ENCODE results near the gene CSF2. TPM values are rescaled to one million over a fixed set of nuclear protein-coding genes. Genes with fewer than 3 reads are reported as not detected.

CSF2 gene
- total RNA-seq, 1 donor from 2014 or later, result not detected

DNA sequence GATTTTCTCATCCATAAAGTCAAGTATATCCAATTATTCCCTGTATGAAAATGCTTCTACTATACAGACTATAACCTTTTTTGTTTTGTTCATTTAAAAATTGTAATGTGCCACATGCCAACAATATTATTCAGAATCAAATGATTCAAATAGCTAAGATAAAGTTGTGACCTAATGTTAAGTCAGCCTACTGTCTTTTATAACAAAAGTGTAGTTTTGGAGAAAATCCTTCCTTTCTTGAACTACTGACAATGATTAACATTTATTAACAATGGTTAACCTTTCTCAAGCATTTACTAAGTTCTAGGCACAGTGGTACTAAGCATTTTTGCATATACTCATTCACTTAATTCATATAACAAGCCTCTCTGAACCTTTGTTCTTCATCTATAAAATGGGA, 25.0 kb downstream of the CSF2 start:
- no peak for DNase-seq
- Histone ChIP-seq H3K36me3 (no peaks in the 10 kb centered on the region), H3K4me3 (no peak overlapping the region), H3K27ac (replicated peaks) (no peak overlapping the region), H3K4me1 (peaks cover 24% of the 10 kb centered on the region), H3K27me3 (ENCODE audit: low read depth) (peaks cover 3% of the 10 kb centered on the region), H3K9me3 (replicated peaks) (no peaks in the 10 kb centered on the region)
- intact Hi-C loops (cut with micrococcal nuclease), result no loop called here
- TF ChIP-seq, protein P1, sequence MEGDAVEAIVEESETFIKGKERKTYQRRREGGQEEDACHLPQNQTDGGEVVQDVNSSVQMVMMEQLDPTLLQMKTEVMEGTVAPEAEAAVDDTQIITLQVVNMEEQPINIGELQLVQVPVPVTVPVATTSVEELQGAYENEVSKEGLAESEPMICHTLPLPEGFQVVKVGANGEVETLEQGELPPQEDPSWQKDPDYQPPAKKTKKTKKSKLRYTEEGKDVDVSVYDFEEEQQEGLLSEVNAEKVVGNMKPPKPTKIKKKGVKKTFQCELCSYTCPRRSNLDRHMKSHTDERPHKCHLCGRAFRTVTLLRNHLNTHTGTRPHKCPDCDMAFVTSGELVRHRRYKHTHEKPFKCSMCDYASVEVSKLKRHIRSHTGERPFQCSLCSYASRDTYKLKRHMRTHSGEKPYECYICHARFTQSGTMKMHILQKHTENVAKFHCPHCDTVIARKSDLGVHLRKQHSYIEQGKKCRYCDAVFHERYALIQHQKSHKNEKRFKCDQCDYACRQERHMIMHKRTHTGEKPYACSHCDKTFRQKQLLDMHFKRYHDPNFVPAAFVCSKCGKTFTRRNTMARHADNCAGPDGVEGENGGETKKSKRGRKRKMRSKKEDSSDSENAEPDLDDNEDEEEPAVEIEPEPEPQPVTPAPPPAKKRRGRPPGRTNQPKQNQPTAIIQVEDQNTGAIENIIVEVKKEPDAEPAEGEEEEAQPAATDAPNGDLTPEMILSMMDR (IDR thresholded peaks at IDR 0.05; ENCODE audit: borderline replicate concordance), result no peak

DNA sequence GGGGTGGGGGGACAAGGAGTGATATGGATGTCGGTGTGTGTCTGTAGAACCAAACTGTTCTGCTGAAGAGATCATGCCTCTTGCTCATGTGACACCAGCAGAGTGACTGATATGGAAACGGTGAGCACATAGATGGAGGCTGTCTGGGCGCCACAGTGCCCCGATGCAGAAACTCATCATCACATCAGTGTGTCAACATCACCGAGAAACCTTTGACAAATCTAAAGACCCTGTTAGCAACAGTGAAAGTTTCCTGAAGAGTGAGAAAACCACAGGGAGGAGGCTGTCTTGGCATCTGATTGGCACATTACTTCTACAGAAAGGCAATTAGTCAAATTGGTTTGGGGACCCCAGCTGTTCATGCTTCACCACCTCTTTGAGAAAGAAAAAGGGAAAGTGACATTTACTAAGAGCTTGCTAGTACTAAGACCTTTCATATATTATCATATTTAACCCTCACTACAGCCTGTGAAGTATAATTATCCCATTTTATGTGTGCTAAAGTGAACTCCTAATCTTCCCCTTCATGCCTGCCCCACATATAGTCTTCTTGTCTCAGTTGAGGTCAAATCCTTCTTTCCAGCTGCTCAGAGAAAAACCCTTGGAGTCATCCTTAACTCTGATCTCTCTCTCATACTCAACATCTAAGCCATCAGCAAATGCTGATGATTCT, 25.6 kb downstream of the CSF2 start:
- no peak for DNase-seq
- Histone ChIP-seq H3K27me3 (ENCODE audit: low read depth) (peaks cover 3% of the 10 kb centered on the region), H3K4me3 (no peak overlapping the region), H3K9me3 (replicated peaks) (no peaks in the 10 kb centered on the region), H3K27ac (replicated peaks) (no peak overlapping the region), H3K4me1 (peaks cover 30% of the 10 kb centered on the region), H3K36me3 (no peaks in the 10 kb centered on the region)
- intact Hi-C loops (cut with micrococcal nuclease), result no loop called here
- TF ChIP-seq, protein P1 (IDR thresholded peaks at IDR 0.05; ENCODE audit: borderline replicate concordance), result no peak

DNA sequence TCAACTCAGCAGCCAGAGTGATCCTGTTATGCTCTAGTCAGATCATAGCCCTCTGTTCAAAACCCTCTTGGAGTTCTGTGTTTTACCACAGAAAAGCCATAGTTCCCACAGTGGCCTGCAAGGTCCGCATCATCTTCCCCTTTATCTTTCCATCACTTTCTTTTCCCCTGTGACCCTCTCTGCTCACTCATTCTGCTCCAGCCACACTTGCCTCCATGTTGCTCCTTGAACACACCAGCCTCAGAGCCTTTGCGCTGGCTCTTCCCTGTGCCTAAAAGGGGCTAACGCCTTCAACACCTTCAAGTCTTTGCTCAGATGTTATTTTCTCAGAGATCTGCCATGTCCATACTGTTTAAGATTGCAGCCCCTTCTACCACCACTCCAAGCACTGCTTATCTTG, 26.3 kb downstream of the CSF2 start:
- intact Hi-C loops (cut with micrococcal nuclease), result no loop called here
- Histone ChIP-seq H3K4me1 (peaks cover 31% of the 10 kb centered on the region), H3K9me3 (replicated peaks) (no peaks in the 10 kb centered on the region), H3K4me3 (no peak overlapping the region), H3K36me3 (no peaks in the 10 kb centered on the region), H3K27me3 (ENCODE audit: low read depth) (peaks cover 3% of the 10 kb centered on the region), H3K27ac (replicated peaks) (no peak overlapping the region)
- no peak for DNase-seq
- TF ChIP-seq, protein P1 (IDR thresholded peaks at IDR 0.05; ENCODE audit: borderline replicate concordance), result no peak

DNA sequence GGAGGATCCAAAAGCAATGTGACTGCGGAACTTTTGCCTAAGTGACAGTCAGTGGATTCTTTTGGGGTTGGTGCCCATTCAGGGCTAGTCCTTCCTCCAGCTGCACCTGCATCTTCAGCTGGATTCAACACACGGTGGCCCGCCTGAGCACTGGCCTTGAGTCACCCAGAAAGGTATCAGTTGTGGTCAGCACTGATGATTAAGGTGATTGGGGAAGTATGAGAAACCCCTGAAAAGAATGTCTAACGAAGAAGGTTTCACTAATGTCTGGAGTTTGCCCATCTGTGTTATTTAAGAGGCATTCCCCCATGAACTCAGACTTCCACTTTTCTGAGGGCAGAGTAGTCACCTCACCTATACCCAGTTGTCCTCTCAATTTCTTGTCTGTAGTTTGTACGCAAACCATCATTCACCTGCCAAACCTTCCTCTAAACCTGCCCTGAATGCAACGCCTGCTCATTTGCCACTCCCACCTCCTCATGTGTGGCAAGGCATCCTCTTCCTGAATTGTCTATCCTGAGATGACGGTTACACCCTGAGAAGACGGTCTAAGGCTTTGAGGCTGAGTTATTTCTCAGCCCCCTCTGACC, 27.2 kb downstream of the CSF2 start:
- H3K4me1 ChIP-seq, result peaks cover 23% of the 10 kb centered on the region
- no peaks in the 10 kb centered on the region for H3K9me3 ChIP-seq (replicated peaks)
- intact Hi-C loops (cut with micrococcal nuclease), result no loop called here
- TF ChIP-seq, protein P1 (IDR thresholded peaks at IDR 0.05; ENCODE audit: borderline replicate concordance), result no peak
- H3K36me3 ChIP-seq, result no peaks in the 10 kb centered on the region
- no peak for DNase-seq
- H3K4me3 ChIP-seq, result no peak overlapping the region
- peaks cover 3% of the 10 kb centered on the region for H3K27me3 ChIP-seq (ENCODE audit: low read depth)
- H3K27ac ChIP-seq (replicated peaks), result no peak overlapping the region

DNA sequence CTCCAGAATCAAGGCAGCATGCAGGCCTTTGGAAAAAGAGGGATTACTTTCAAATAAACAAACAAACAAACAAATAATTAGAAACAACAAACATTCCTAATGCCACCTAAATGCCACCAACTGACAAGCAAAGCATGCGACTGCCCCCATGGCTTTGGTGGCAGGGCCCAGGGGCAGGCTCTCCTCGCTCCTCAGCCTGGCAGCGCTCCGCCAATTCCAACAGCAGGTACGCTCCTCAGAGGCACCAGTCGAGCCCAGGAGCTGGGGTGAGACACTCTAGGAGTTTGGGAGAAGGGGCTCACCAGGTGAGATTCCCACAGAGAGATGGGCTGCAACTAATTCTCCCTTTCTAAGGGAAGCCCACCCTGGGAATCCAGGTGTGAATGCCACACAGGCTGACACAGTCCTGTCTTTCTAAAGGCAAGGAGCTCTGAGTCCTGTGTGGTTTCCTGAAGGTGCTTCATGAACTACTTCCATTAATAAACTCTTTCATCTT, 27.8 kb downstream of the CSF2 start:
- TF ChIP-seq, protein P1 (IDR thresholded peaks at IDR 0.05; ENCODE audit: borderline replicate concordance), result no peak
- Histone ChIP-seq H3K27me3 (ENCODE audit: low read depth) (peaks cover 3% of the 10 kb centered on the region), H3K9me3 (replicated peaks) (no peaks in the 10 kb centered on the region), H3K4me3 (no peak overlapping the region), H3K4me1 (peaks cover 21% of the 10 kb centered on the region), H3K36me3 (no peaks in the 10 kb centered on the region), H3K27ac (replicated peaks) (no peak overlapping the region)
- no peak for DNase-seq
- intact Hi-C loops (cut with micrococcal nuclease), result no loop called here
